Activated B cell treated with CpG ODN at 0.5 μM for 24 hours (primary cell): Measurements from ENCODE around the gene SEPTIN8. TPM values are rescaled to one million over a fixed set of nuclear protein-coding genes. Genes with fewer than 3 reads are reported as not detected.

ENCODE experiments used
- ATAC-seq: fragments of 200-7000 bp; cut with Tn5 transposase; one replicate; pipeline ENCODE4 v1.10.0; 2021; ENCODE audit warnings: low read depth, mild to moderate bottlenecking, moderate library complexity
- CTCF ChIA-PET: fragments of 350-600 bp; sonication (Branson Sonifier 250); formaldehyde crosslinking; loops from one replicate; lab custom pipeline; 2021; ENCODE audit warnings: antibody characterized with exemption; lab: Charles Lee
- POLR2A ChIA-PET: fragments of 350-600 bp; sonication (Branson Sonifier 250); formaldehyde crosslinking; loops from one replicate; lab custom pipeline; 2021; ENCODE audit warnings: antibody characterized with exemption; lab: Charles Lee
- DNase-seq: peaks from one replicate; pipeline ENCODE4 v3.0.0; 2022
- H3K27ac Mint-ChIP-seq: one replicate; pipeline ENCODE4 v1.8.0; 2020; ENCODE audit warnings: mixed read lengths
- H3K27me3 Mint-ChIP-seq: one replicate; pipeline ENCODE4 v1.8.0; 2021; ENCODE audit warnings: mixed read lengths
- H3K36me3 Mint-ChIP-seq: one replicate; pipeline ENCODE4 v1.8.0; 2021; ENCODE audit warnings: low read depth, mixed read lengths
- H3K4me1 Mint-ChIP-seq: one replicate; pipeline ENCODE4 v1.8.0; 2021; ENCODE audit warnings: mixed read lengths
- H3K4me3 Mint-ChIP-seq: one replicate; pipeline ENCODE4 v1.8.0; 2020; ENCODE audit warnings: mild to moderate bottlenecking, mixed read lengths
- H3K9me3 Mint-ChIP-seq: one replicate; pipeline ENCODE4 v1.8.0; 2020; ENCODE audit warnings: mixed read lengths
- CTCF ChIP-seq: fragments of 200-600 bp; IDR thresholded peaks from one replicate; pipeline ENCODE4 v1.8.0; 2022; ENCODE audit warnings: antibody characterized with exemption, mild to moderate bottlenecking
- intact Hi-C: fragments of 100-400 bp; cut with micrococcal nuclease; formaldehyde crosslinking; loops from one replicate; pipeline ENCODE4 v1.15.1; 2024
- total RNA-seq: library from RNA; stranded (reverse); gene quantifications from 2 replicates; pipeline ENCODE4 v1.2.3, GENCODE V29; 2022

The SEPTIN8 gene
- total RNA-seq, 1 donor from 2014 or later, result 7.3 TPM

GRCh38 chr5:132779961-132780360 lies 2.9 kb upstream of the SEPTIN8 start:
- peaks cover 50% of the 10 kb centered on the region for H3K27me3 Mint-ChIP-seq
- DNase-seq, result no peak
- intact Hi-C loops, result loop anchor here (5.0 kb wide), 1 partner anchor 32 kb away; the partner anchor contains the start of gene SOWAHA
- no peak overlapping the region for H3K27ac Mint-ChIP-seq
- H3K4me3 Mint-ChIP-seq, result no peak overlapping the region
- peaks cover 15% of the 10 kb centered on the region for H3K4me1 Mint-ChIP-seq
- ATAC-seq, result no peak
- no peak for TF ChIP-seq CTCF
- ChIA-PET CTCF (no interaction called here), POLR2A (interaction anchor here (0.5 kb wide), 1 partner anchor 79 kb away, joined by 4 read pairs; no protein-coding TSS in a partner anchor)
- no peaks in the 10 kb centered on the region for H3K9me3 Mint-ChIP-seq
- H3K36me3 Mint-ChIP-seq, result no peaks in the 10 kb centered on the region

- ChIA-PET POLR2A (no interaction called here), CTCF (no interaction called here)
- no peaks in the 10 kb centered on the region for H3K36me3 Mint-ChIP-seq
- DNase-seq (no peak), ATAC-seq (no peak)
- H3K9me3 Mint-ChIP-seq, result no peaks in the 10 kb centered on the region
- H3K27ac Mint-ChIP-seq, result no peak overlapping the region
- H3K4me1 Mint-ChIP-seq, result peaks cover 15% of the 10 kb centered on the region
- intact Hi-C loops, result loop anchor here (5.0 kb wide), 1 partner anchor 33 kb away; the partner anchor contains the start of gene SOWAHA
- peaks cover 50% of the 10 kb centered on the region for H3K27me3 Mint-ChIP-seq
- no peak overlapping the region for H3K4me3 Mint-ChIP-seq
- no peak for TF ChIP-seq CTCF
These were observed 1.8 kb upstream of the SEPTIN8 start for GRCh38 chr5:132778856-132779255.

DNA sequence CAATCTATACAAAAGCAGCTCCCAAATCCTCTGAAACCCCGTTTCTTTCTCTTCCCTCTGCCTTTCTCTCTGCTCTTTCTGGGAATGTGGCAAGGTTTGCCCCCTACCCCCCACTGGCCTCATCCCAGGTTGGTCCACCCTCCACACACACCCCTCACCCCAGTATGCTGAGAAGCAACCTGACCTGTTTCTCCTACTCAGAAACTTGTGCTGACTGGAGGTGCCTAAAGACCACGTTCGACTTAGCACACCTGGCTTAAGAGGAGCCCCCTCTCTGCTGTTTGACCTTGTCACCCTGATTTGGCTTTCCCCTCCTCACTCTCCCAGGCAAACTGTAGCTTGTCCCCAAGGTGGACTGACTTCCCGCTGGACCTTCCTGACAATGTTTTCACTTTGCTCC lies 1.1 kb upstream of the SEPTIN8 start:
- ChIA-PET CTCF (no interaction called here), POLR2A (interaction anchor here (0.9 kb wide), 1 partner anchor 31 kb away, joined by 5 read pairs; the partner anchor contains the start of gene CCNI2)
- peaks cover 15% of the 10 kb centered on the region for H3K4me1 Mint-ChIP-seq
- DNase-seq, result no peak
- no peak for TF ChIP-seq CTCF
- no peak for ATAC-seq
- H3K4me3 Mint-ChIP-seq, result peak overlapping the region; percentile 79
- peaks cover 46% of the 10 kb centered on the region for H3K27me3 Mint-ChIP-seq
- H3K9me3 Mint-ChIP-seq, result no peaks in the 10 kb centered on the region
- no peak overlapping the region for H3K27ac Mint-ChIP-seq
- H3K36me3 Mint-ChIP-seq, result no peaks in the 10 kb centered on the region
- intact Hi-C loops, result loop anchor here (5.0 kb wide), 1 partner anchor 34 kb away; the partner anchor contains the start of gene SOWAHA

DNA sequence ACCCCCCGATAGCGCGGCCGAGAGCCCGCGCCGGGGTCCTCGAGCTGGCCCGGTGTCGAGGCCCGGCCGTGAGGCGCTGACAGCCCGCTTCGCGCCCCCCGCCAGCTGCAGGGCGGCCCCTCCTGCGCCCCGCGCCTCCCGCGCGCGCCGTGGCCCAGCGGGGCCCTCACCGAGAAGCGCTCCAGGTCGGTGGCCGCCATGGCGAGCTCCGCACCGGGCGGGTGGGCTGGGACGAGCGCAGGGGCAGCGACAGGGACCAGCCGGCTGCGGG lies 166 bp downstream of the SEPTIN8 start:
- CTCF ChIA-PET, result no interaction called here
- Mint-ChIP-seq H3K36me3 (no peaks in the 10 kb centered on the region), H3K27me3 (peaks cover 38% of the 10 kb centered on the region), H3K4me3 (no peak overlapping the region), H3K27ac (no peak overlapping the region), H3K9me3 (no peaks in the 10 kb centered on the region), H3K4me1 (peaks cover 15% of the 10 kb centered on the region)
- intact Hi-C loops, result loop anchor here (2.0 to 5.0 kb wide), 2 partner anchors 35 to 40 kb away; partner anchors contain the start of genes KIF3A and SOWAHA
- POLR2A ChIA-PET, result interaction anchor here (0.6 to 1.0 kb wide), 2 partner anchors 39 to 1186 kb away, joined by 3 to 4 read pairs; partner anchors contain the start of gene KIF3A
- ATAC-seq (no peak), DNase-seq (no peak)
- TF ChIP-seq CTCF, result no peak

- Mint-ChIP-seq H3K9me3 (no peaks in the 10 kb centered on the region), H3K36me3 (no peaks in the 10 kb centered on the region), H3K4me3 (peak overlapping the region; percentile 59), H3K27ac (no peak overlapping the region), H3K27me3 (peaks cover 33% of the 10 kb centered on the region), H3K4me1 (peaks cover 15% of the 10 kb centered on the region)
- peak; percentile 31 for DNase-seq
- ATAC-seq, result peak; percentile 22
- ChIA-PET POLR2A (interaction anchor here (0.6 kb wide), 1 partner anchor 1187 kb away, joined by 3 read pairs; no protein-coding TSS in a partner anchor), CTCF (no interaction called here)
- intact Hi-C loops, result loop anchor here (2.0 to 5.0 kb wide), 2 partner anchors 36 to 40 kb away; partner anchors contain the start of genes KIF3A and SOWAHA
- no peak for TF ChIP-seq CTCF
These were observed 705 bp downstream of the SEPTIN8 start for GRCh38 chr5:132776131-132776937.
